SK-MEL-5 (cell line): Measurements from ENCODE around the gene ZBTB18. TPM values are rescaled to one million over a fixed set of nuclear protein-coding genes. Genes with fewer than 3 reads are reported as not detected.

ENCODE experiments used
- DNase-seq: peaks from one replicate; pipeline ENCODE4 v3.0.0-alpha.2; 2016; ENCODE audit warnings: low read depth, low spot score
- in situ Hi-C: cut with HindIII; loops from 2 replicates; pipeline ENCODE4 v1.10.0; 2016; ENCODE audit warnings: low sequenced_read_pairs, high pct_unique_total_duplicates, low pct_unique_long_range_greater_than_20kb
- small RNA-seq, 2 experiments: library from RNA; depleted of rRNA; stranded (forward); fragments of <200 nt; gene quantifications; one replicate each; pipeline ENCODE3, GENCODE V24; 2014
- total RNA-seq: library from RNA; depleted of rRNA; stranded (reverse); fragments of >200 nt; shearing (Covaris generic); gene quantifications from 2 replicates; pipeline ENCODE4 v1.2.3, GENCODE V29; 2014; rRNA removed

Gene ZBTB18
- total RNA-seq, 1 experiment from 2014 or later: 11.4 TPM

DNA sequence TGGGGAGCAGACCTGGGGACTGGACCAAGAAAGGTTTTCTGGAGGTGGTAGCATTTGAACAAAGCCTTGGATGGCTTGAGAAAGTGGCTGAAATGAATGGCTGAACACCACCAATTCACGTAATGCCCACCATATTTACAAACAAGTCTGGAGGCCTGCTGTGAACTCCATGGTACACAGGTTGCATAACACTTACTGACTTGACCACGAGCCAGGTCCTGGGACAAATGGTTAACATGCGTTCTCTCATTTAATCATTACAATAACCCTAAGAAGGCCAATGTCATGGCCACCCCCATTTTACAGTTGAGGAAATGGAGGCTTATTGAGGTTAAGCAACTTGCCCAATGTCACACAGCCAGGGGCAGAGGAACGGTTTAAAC is 44.4 kb downstream of the ZBTB18 start:
- DNase-seq: no peak
- in situ Hi-C loops: no loop called here

GRCh38 chr1:244096066-244096610 is 45.1 kb downstream of the ZBTB18 start:
- DNase-seq: no peak
- in situ Hi-C loops: no loop called here

DNA sequence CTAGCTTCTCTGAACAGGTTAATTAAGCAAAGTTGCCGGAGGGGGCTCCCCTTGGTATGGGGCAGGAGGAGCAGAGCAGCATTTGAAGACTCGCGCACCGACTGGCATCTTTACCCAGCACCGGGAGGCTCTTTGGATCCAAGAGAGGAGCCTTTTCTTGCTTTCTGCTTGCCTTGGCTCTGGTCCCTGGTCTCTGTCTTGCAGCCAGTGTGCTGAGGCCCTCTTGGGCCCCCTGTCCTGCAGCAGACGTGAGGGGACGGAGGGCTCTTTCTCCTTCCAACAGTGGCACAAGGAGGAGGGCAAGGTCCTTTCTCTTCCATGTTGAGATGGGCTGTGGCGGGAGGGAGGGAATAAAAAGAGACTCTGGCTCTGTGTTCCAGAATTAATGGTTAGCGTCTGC is 45.6 kb downstream of the ZBTB18 start:
- no peak for DNase-seq
- in situ Hi-C loops: no loop called here

GRCh38 chr1:244097523-244098405 is 46.7 kb downstream of the ZBTB18 start:
- DNase-seq: no peak
- in situ Hi-C loops: no loop called here

- in situ Hi-C loops: no loop called here
- DNase-seq: no peak
Observed at GRCh38 chr1:244099258-244099930, 48.3 kb downstream of the ZBTB18 start.

DNA sequence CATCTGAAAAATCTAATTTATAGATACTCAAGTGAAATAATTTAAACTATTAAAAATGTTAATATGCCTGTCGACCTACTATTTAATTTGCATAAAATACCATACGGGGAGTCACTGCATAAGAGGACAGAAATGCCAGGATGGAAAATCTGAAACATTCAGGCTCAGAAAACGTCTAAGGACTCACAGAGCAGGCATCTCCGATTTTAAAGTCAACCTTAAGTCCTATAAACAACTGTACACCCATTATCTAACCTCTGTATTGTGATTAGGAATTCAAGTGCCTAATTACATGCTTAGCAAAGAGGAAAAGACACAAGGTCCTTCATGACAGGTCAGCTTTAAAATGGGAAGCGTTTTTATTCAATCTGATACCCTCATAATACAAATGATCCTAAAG is 49.2 kb downstream of the ZBTB18 start:
- in situ Hi-C loops: no loop called here
- DNase-seq: no peak

GRCh38 chr1:244100704-244101453 is 49.8 kb downstream of the ZBTB18 start:
- in situ Hi-C loops: no loop called here
- DNase-seq: no peak

DNA sequence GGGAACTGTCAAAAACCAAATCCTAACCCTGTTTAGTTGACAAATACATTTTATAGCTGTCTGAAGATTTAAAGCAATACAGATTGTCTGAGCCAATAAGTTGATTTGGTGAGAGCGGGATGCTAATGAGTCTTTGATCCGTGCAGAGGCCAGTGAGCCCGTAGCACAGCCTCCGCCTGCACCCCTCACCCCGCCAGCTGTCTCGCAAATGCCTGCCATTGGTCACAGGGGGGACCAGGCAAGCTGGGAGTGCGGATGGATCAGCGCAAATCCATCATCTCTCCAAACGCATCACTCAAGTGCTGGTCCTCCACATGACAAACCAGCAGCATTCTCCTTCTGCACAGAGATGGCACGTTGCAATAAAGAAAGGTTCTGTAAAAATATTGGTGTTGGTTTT is 51.0 kb downstream of the ZBTB18 start:
- no peak for DNase-seq
- in situ Hi-C loops: no loop called here

GRCh38 chr1:244102468-244102867 is 51.4 kb downstream of the ZBTB18 start:
- no peak for DNase-seq
- in situ Hi-C loops: no loop called here

DNA sequence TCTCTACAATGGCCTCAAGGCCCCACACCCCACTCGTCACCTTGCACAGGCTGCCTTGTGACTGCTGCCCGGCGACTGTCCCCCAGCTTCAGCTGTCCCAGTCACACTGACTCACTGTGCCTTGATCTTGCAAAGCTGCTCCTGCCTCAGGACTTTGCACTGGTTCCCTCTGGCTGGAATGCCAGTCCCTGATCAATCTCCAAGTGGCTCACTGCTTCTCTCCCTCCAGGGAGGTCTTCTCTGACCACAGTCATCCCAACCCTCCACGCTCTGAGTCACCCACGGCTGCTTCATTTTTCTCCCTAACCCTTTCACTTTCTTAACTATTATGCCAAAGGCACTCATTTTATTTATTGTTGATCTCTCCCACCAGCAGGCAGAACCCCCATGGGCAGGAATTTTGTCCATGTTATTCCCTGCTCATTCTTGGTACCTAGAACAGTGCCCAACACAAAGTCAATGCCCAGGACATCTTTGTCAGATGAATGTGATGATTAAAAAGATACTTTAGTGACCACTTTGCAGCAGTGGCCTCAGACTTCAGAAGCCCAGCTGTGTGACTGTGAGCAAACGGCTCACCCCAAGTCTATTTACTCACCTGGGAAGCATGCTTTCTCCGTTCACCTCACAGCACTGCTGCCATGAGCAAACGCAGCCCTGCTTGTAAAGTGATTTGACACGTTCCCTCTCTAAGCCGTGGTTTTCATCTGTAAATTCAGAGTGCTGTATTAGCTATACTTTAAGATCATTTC is 53.4 kb downstream of the ZBTB18 start:
- no peak for DNase-seq
- in situ Hi-C loops: no loop called here

- DNase-seq: no peak
- in situ Hi-C loops: no loop called here
Observed at GRCh38 chr1:244106176-244106575, 55.1 kb downstream of the ZBTB18 start.

Small RNAs within 50 kb of the gene (small RNA-seq; reads per million reads assigned to genes)
- gene RN7SL148P: 0 reads per million in 2 experiments

Other genes with a start within 250 kb of the ZBTB18 start
- 29.3 and 35.7 TPM in 2 replicates for gene AKT3, start 201.0 kb upstream of the ZBTB18 start, total RNA-seq